Peyer's patch (tissue), 4 donors: ENCODE measurements around the gene PRG2. TPM values are rescaled to one million over a fixed set of nuclear protein-coding genes. Genes with fewer than 3 reads are reported as not detected.

Source experiments
- DNase-seq, 3 donors: peaks; one replicate each; pipeline ENCODE4 v3.0.0-alpha.2; 2017 to 2019
- H3K27ac ChIP-seq, 4 donors: fragments of 200-600 bp; sonication (generic); one replicate each; pipeline ENCODE4 v1.5.1; 2016 to 2019
- H3K27me3 ChIP-seq, 2 donors: fragments of 200-600 bp; sonication (generic); one replicate each; pipeline ENCODE4 v1.5.1; 2019
- H3K36me3 ChIP-seq, 3 donors: fragments of 200-600 bp; sonication (generic); one replicate each; pipeline ENCODE4 v1.5.1; 2016 to 2019
- H3K4me1 ChIP-seq, 4 donors: fragments of 200-600 bp; sonication (generic); one replicate each; pipeline ENCODE4 v1.5.1; 2016 to 2019
- H3K4me3 ChIP-seq, 4 donors: fragments of 200-600 bp; sonication (generic); 1 replicate in 3 of 4; 2 replicates in 1 of 4; pipeline ENCODE4 v1.5.1; 2016 to 2019; ENCODE audit warnings: mild to moderate bottlenecking in 1 of 4
- H3K9me3 ChIP-seq, 4 donors: fragments of 200-600 bp; sonication (generic); one replicate each; pipeline ENCODE4 v1.5.1; 2016 to 2019; ENCODE audit warnings: mild to moderate bottlenecking in 1 of 4
- POLR2A ChIP-seq, 2 donors: fragments of 450-650 bp; IDR thresholded peaks; one replicate each; pipeline ENCODE4 v1.5.1; 2017; ENCODE audit warnings: antibody characterized with exemption in 2 of 2, mild to moderate bottlenecking in 2 of 2, moderate library complexity in 2 of 2
- total RNA-seq, 4 donors: library from RNA; depleted of rRNA; stranded (reverse); fragments of >200 nt; gene quantifications; one replicate each; pipeline ENCODE4 v1.1.0, GENCODE V29; 2016
- TF ChIP-seq, protein P1 (sequence below), 6 experiments: fragments of 450-650 bp in 4 of 6; fragments of 200-600 bp in 2 of 6; sonication (generic) in 1 of 6; IDR thresholded peaks; one replicate each; pipeline ENCODE4 v1.5.1; 2017 to 2019; ENCODE audit warnings: antibody characterized with exemption in 6 of 6, mild to moderate bottlenecking in 3 of 6, moderate library complexity in 1 of 6

PRG2 gene
- total RNA-seq, 4 donors from 2014 or later = not detected

DNA sequence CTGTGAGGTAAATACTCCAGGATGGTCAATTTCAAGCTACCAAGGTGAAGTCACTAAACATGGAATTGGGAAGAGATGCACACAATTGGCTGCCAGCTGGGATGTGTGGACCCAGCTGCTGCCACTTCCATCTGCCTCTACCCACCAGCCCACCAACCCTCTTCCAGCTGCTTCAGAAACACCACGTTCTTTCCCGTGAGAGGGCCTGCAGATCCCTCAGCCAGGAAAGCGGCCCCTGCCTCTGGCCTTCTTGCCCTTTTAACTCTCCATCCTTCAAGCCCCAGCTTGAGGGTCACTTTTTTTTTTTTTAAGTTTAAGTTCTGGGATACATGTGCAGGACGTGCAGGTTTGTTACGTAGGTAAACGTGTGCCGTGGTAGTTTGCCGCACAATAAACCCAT, 29.5 kb downstream of the PRG2 start:
- no peak overlapping the region for H3K4me3 ChIP-seq
- no peak for TF ChIP-seq POLR2A (IDR thresholded peaks at IDR 0.05)
- TF ChIP-seq, protein P1, sequence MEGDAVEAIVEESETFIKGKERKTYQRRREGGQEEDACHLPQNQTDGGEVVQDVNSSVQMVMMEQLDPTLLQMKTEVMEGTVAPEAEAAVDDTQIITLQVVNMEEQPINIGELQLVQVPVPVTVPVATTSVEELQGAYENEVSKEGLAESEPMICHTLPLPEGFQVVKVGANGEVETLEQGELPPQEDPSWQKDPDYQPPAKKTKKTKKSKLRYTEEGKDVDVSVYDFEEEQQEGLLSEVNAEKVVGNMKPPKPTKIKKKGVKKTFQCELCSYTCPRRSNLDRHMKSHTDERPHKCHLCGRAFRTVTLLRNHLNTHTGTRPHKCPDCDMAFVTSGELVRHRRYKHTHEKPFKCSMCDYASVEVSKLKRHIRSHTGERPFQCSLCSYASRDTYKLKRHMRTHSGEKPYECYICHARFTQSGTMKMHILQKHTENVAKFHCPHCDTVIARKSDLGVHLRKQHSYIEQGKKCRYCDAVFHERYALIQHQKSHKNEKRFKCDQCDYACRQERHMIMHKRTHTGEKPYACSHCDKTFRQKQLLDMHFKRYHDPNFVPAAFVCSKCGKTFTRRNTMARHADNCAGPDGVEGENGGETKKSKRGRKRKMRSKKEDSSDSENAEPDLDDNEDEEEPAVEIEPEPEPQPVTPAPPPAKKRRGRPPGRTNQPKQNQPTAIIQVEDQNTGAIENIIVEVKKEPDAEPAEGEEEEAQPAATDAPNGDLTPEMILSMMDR (IDR thresholded peaks at IDR 0.05) = no peak
- no peaks in the 10 kb centered on the region for H3K27me3 ChIP-seq
- no peak overlapping the region for H3K27ac ChIP-seq
- DNase-seq = no peak
- H3K36me3 ChIP-seq = no peaks in the 10 kb centered on the region
- H3K4me1 ChIP-seq = peaks cover 0 to 5% (median 0%) of the 10 kb centered on the region in 4 donors
- no peaks in the 10 kb centered on the region for H3K9me3 ChIP-seq

DNA sequence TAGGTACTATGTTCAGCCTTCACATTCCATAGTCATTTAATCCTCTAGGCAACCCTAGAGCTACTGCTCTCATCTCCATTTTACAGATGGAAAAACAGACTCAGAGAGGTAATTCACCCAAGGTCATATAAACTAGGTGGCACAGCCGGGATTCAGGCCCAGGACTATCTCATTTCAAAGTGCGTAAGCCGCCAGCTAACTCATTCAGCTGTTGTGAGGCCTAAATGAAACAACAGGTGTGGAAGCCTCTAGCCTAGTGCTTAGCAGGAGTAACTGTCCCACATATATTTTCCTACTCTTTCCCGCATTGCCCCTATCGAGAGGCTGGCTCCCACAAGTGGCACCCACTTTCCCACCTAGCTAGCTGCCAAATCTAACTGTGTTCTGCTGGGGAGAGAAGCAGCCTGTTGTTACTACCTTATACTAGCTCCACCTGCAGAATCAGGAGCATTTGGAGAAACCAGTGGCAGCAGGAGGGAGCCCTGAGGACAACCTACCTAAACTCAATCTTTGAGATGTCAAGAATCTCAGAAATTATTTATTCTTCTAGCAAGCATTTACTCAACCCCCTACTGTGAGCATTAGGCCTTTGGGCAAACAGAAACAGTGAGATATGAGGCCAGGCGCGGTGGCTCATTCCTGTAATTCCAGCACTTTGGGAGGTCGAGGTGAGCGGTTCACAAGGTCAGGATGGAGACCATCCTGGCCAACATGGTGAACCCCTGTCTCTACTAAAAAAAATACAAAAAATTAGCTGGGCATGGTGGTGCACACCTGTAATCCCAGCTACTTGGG, 30.4 kb downstream of the PRG2 start:
- no peak for TF ChIP-seq POLR2A (IDR thresholded peaks at IDR 0.05)
- TF ChIP-seq, protein P1 (IDR thresholded peaks at IDR 0.05) = no peak
- Histone ChIP-seq H3K4me3 (no peak overlapping the region), H3K4me1 (peaks cover 0 to 5% (median 0%) of the 10 kb centered on the region in 4 donors), H3K9me3 (no peaks in the 10 kb centered on the region), H3K36me3 (no peaks in the 10 kb centered on the region), H3K27me3 (no peaks in the 10 kb centered on the region), H3K27ac (no peak overlapping the region)
- DNase-seq = no peak

DNA sequence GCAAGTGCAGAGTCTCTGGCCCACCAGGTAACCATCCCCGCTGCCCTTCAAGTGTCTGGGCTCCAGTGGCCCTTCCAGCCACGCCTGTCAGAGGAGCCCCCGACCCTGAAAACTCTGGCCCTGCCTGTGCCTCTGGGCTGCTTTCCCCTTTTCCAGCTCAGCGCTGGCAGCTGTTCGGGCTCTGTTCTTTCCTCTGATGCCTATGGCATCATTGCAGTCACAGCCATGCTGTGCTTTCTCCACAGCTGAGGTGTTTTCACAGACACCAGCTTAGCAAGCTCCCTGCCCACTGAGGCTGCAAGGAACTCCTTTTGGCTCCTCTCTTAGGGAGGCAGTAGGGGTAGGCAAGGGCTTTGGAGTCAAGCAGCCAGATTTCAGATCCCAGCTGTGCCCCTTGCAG, 31.1 kb downstream of the PRG2 start:
- H3K9me3 ChIP-seq = no peaks in the 10 kb centered on the region
- no peak overlapping the region for H3K27ac ChIP-seq
- H3K4me1 ChIP-seq = peaks cover 0 to 5% (median 0%) of the 10 kb centered on the region in 4 donors
- TF ChIP-seq, protein P1 (IDR thresholded peaks at IDR 0.05) = no peak
- TF ChIP-seq POLR2A (IDR thresholded peaks at IDR 0.05) = no peak
- H3K36me3 ChIP-seq = no peaks in the 10 kb centered on the region
- no peak overlapping the region for H3K4me3 ChIP-seq
- peak in 1 of 3 donors; percentile 25 for DNase-seq
- H3K27me3 ChIP-seq = no peaks in the 10 kb centered on the region

DNA sequence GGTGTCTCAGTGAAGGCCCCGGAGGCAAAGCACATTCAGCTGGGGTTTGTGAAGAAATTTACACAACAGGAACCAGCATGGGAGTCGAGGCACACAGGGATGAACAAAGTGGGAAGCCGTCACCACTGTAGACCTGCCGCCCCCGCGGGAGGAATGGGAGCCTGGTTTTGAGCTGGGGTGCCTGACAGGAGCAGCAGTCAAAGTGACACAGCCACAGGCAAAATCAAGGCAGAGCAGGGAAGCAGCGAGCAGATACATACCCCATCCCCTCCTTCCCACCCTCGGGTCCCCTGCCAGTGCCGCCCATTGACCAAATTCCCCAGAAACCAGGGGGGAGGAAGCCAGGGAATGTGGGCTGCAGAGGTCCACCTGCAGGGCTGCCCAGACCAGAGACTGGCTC, 31.5 kb downstream of the PRG2 start:
- Histone ChIP-seq H3K4me3 (no peak overlapping the region), H3K27me3 (no peaks in the 10 kb centered on the region), H3K9me3 (no peaks in the 10 kb centered on the region), H3K27ac (no peak overlapping the region), H3K36me3 (no peaks in the 10 kb centered on the region), H3K4me1 (peaks cover 0 to 5% (median 0%) of the 10 kb centered on the region in 4 donors)
- peak in 1 of 3 donors; percentile 31 for DNase-seq
- TF ChIP-seq POLR2A (IDR thresholded peaks at IDR 0.05) = no peak
- TF ChIP-seq, protein P1 (IDR thresholded peaks at IDR 0.05) = no peak

DNA sequence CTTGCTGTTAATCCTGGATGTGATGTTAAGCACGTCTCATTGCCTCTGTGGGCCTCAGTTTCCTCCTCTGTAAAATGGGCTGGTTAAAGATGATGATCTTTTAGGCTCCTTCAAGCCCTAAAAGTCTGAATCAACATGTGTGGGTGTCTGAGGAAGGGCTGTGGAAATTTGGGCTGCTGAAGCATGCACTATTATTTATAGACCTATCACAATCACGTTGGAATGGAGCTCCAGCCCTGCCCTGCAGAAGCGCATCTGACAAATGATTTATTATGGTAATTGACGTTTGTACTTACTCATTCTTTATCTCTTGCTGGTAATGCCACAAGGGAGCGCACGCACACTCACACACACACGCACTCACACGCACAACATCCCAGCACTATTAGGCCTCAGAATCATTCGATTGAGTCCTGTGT, 31.9 kb downstream of the PRG2 start:
- H3K27me3 ChIP-seq = no peaks in the 10 kb centered on the region
- no peak overlapping the region for H3K27ac ChIP-seq
- no peak for DNase-seq
- H3K4me1 ChIP-seq = peaks cover 0 to 5% (median 0%) of the 10 kb centered on the region in 4 donors
- no peak overlapping the region for H3K4me3 ChIP-seq
- TF ChIP-seq, protein P1 (IDR thresholded peaks at IDR 0.05) = no peak
- no peak for TF ChIP-seq POLR2A (IDR thresholded peaks at IDR 0.05)
- no peaks in the 10 kb centered on the region for H3K9me3 ChIP-seq
- H3K36me3 ChIP-seq = no peaks in the 10 kb centered on the region
